Measurements from ENCODE around the gene FBXL16. TPM values are rescaled to one million over a fixed set of nuclear protein-coding genes. Genes with fewer than 3 reads are reported as not detected.
A peak's percentile ranks its signal among the peaks of the same experiment; 100 is the strongest.

FBXL16 gene
- total and polyA plus RNA-seq, 2 experiments from 2014 or later = 0.07 to 0.28 TPM

GRCh38 chr16:703406-703805 is 2.2 kb downstream of the FBXL16 start:
- Histone ChIP-seq H3K79me2 (no peaks in the 10 kb centered on the region), H3K9me2 (replicated peaks; ENCODE audit: insufficient read depth) (no peaks in the 10 kb centered on the region), H3K36me3 (replicated peaks; ENCODE audit: insufficient read depth, low read depth) (no peaks in the 10 kb centered on the region), H3K9me3 (ENCODE audit: low read depth) (no peaks in the 10 kb centered on the region), H2AFZ (no peak overlapping the region), H3K4me1 (ENCODE audit: insufficient read depth) (no peaks in the 10 kb centered on the region), H3K27ac (no peak overlapping the region), H3K27me3 (peaks cover 90% of the 10 kb centered on the region), H3K4me2 (no peak overlapping the region), H3K4me3 (no peak overlapping the region), H4K20me1 (ENCODE audit: insufficient read depth, poor library complexity, severe bottlenecking) (no peaks in the 10 kb centered on the region)
- TF ChIP-seq CTCF (IDR thresholded peaks at IDR 0.05; ENCODE audit: poor library complexity) = no peak
- no peak for TF ChIP-seq EZH2 (IDR thresholded peaks at IDR 0.05; ENCODE audit: borderline replicate concordance)
- TF ChIP-seq EZH2phosphoT487 (IDR thresholded peaks at IDR 0.05; ENCODE audit: low read depth, severe bottlenecking, unreplicated experiment) = no peak
- WGBS (ENCODE audit: low lambda C conversion rate, missing lambda C conversion rate) = 85% methylated on average over 12 of the region's 12 CpGs
- DNase-seq (ENCODE audit: low spot score) = no peak

GRCh38 chr16:702341-702740 is 3.3 kb downstream of the FBXL16 start:
- WGBS (ENCODE audit: low lambda C conversion rate, missing lambda C conversion rate) = 87% methylated on average over 19 of the region's 19 CpGs
- Histone ChIP-seq H3K27me3 (peaks cover 84% of the 10 kb centered on the region), H3K36me3 (replicated peaks; ENCODE audit: insufficient read depth, low read depth) (no peaks in the 10 kb centered on the region), H2AFZ (no peak overlapping the region), H3K9me2 (replicated peaks; ENCODE audit: insufficient read depth) (no peaks in the 10 kb centered on the region), H3K79me2 (no peaks in the 10 kb centered on the region), H3K27ac (no peak overlapping the region), H3K4me2 (no peak overlapping the region), H3K4me3 (no peak overlapping the region), H4K20me1 (ENCODE audit: insufficient read depth, poor library complexity, severe bottlenecking) (no peaks in the 10 kb centered on the region), H3K9me3 (ENCODE audit: low read depth) (no peaks in the 10 kb centered on the region), H3K4me1 (ENCODE audit: insufficient read depth) (no peaks in the 10 kb centered on the region)
- TF ChIP-seq EZH2phosphoT487 (IDR thresholded peaks at IDR 0.05; ENCODE audit: low read depth, severe bottlenecking, unreplicated experiment) (no peak), CTCF (IDR thresholded peaks at IDR 0.05; ENCODE audit: poor library complexity) (no peak), EZH2 (IDR thresholded peaks at IDR 0.05; ENCODE audit: borderline replicate concordance) (no peak)
- no peak for DNase-seq (ENCODE audit: low spot score)

GRCh38 chr16:700684-701584 is 4.7 kb downstream of the FBXL16 start:
- DNase-seq (ENCODE audit: low spot score) = peak; percentile 75
- Histone ChIP-seq H3K4me2 (peak overlapping the region; percentile 67), H3K9me3 (ENCODE audit: low read depth) (no peaks in the 10 kb centered on the region), H3K4me1 (ENCODE audit: insufficient read depth) (no peaks in the 10 kb centered on the region), H3K4me3 (no peak overlapping the region), H3K27me3 (peaks cover 79% of the 10 kb centered on the region), H3K27ac (no peak overlapping the region), H3K79me2 (no peaks in the 10 kb centered on the region), H4K20me1 (ENCODE audit: insufficient read depth, poor library complexity, severe bottlenecking) (no peaks in the 10 kb centered on the region), H3K9me2 (replicated peaks; ENCODE audit: insufficient read depth) (no peaks in the 10 kb centered on the region), H2AFZ (no peak overlapping the region), H3K36me3 (replicated peaks; ENCODE audit: insufficient read depth, low read depth) (no peaks in the 10 kb centered on the region)
- TF ChIP-seq EZH2 (IDR thresholded peaks at IDR 0.05; ENCODE audit: borderline replicate concordance) (peak; percentile 74), EZH2phosphoT487 (IDR thresholded peaks at IDR 0.05; ENCODE audit: low read depth, severe bottlenecking, unreplicated experiment) (no peak), CTCF (IDR thresholded peaks at IDR 0.05; ENCODE audit: poor library complexity) (no peak)
- 18% methylated on average over 50 of the region's 76 CpGs for WGBS (ENCODE audit: low lambda C conversion rate, missing lambda C conversion rate)
